IPS-18a (cell line): Measurements from ENCODE around the gene USP49.

ENCODE experiments used
- H3K27ac ChIP-seq: one replicate; pipeline ENCODE4 v1.5.1; 2013; ENCODE audit warnings: low read length
- H3K27me3 ChIP-seq: one replicate; pipeline ENCODE4 v1.6.1; 2013; ENCODE audit warnings: mild to moderate bottlenecking, low read length; ENCODE audit not compliant: control insufficient read depth, insufficient read depth
- H3K36me3 ChIP-seq: one replicate; pipeline ENCODE4 v1.6.1; 2013; ENCODE audit warnings: low read depth, low read length; ENCODE audit not compliant: control insufficient read depth
- H3K4me1 ChIP-seq: one replicate; pipeline ENCODE4 v1.6.1; 2013; ENCODE audit warnings: low read depth, low read length; ENCODE audit not compliant: control insufficient read depth
- H3K4me3 ChIP-seq: one replicate; pipeline ENCODE4 v1.5.1; 2013; ENCODE audit warnings: low read length
- H3K9ac ChIP-seq: one replicate; pipeline ENCODE4 v1.6.1; 2013; ENCODE audit warnings: mild to moderate bottlenecking, low read length, moderate library complexity
- H3K9me3 ChIP-seq: one replicate; pipeline ENCODE4 v1.6.1; 2013; ENCODE audit warnings: low read depth, low read length; ENCODE audit not compliant: control insufficient read depth

USP49 gene

GRCh38 chr6:41798901-41799558, 96.1 kb downstream of the USP49 start:
- Histone ChIP-seq H3K27me3 (no peaks in the 10 kb centered on the region), H3K27ac (no peak overlapping the region), H3K9ac (no peak overlapping the region), H3K36me3 (peaks cover 15% of the 10 kb centered on the region), H3K9me3 (no peaks in the 10 kb centered on the region), H3K4me3 (no peak overlapping the region), H3K4me1 (no peaks in the 10 kb centered on the region)

- Histone ChIP-seq H3K27ac (no peak overlapping the region), H3K4me3 (no peak overlapping the region), H3K9me3 (no peaks in the 10 kb centered on the region), H3K36me3 (peaks cover 23% of the 10 kb centered on the region), H3K4me1 (no peaks in the 10 kb centered on the region), H3K9ac (no peak overlapping the region), H3K27me3 (no peaks in the 10 kb centered on the region)
Measured at GRCh38 chr6:41796474-41796873, 98.7 kb downstream of the USP49 start.

GRCh38 chr6:41791984-41792383, 103.2 kb downstream of the USP49 start:
- H3K36me3 ChIP-seq = peaks cover 39% of the 10 kb centered on the region

GRCh38 chr6:41791305-41791704, 103.9 kb downstream of the USP49 start:
- Histone ChIP-seq H3K27ac (no peak overlapping the region), H3K4me3 (no peak overlapping the region), H3K36me3 (peaks cover 39% of the 10 kb centered on the region), H3K4me1 (no peaks in the 10 kb centered on the region), H3K9me3 (no peaks in the 10 kb centered on the region), H3K9ac (no peak overlapping the region), H3K27me3 (no peaks in the 10 kb centered on the region)

More at GRCh38 chr6:41791984-41792383, 103.2 kb downstream of the USP49 start:
- Histone ChIP-seq H3K9ac (no peak overlapping the region), H3K27ac (no peak overlapping the region), H3K9me3 (no peaks in the 10 kb centered on the region), H3K27me3 (no peaks in the 10 kb centered on the region), H3K4me3 (no peak overlapping the region), H3K4me1 (no peaks in the 10 kb centered on the region)

- H3K36me3 ChIP-seq = peaks cover 35% of the 10 kb centered on the region
- H3K4me1 ChIP-seq = peaks cover 4% of the 10 kb centered on the region
- H3K4me3 ChIP-seq = no peak overlapping the region
- H3K27me3 ChIP-seq = peaks cover 10% of the 10 kb centered on the region
- no peaks in the 10 kb centered on the region for H3K9me3 ChIP-seq
- H3K9ac ChIP-seq = no peak overlapping the region
- H3K27ac ChIP-seq = no peak overlapping the region
Measured at GRCh38 chr6:41790045-41790444, 105.1 kb downstream of the USP49 start.

GRCh38 chr6:41789390-41789724, 105.8 kb downstream of the USP49 start:
- H3K36me3 ChIP-seq = peaks cover 33% of the 10 kb centered on the region
- H3K9ac ChIP-seq = no peak overlapping the region
- H3K27ac ChIP-seq = no peak overlapping the region
- H3K9me3 ChIP-seq = no peaks in the 10 kb centered on the region
- no peak overlapping the region for H3K4me3 ChIP-seq
- H3K4me1 ChIP-seq = peaks cover 4% of the 10 kb centered on the region
- H3K27me3 ChIP-seq = peaks cover 17% of the 10 kb centered on the region

- Histone ChIP-seq H3K9ac (peak within 1 kb of the TSS; percentile 96), H3K9me3 (no peaks in the 10 kb centered on the region), H3K4me3 (peak within 1 kb of the TSS; percentile 99), H3K36me3 (peaks cover 33% of the 10 kb centered on the region), H3K27ac (peak within 1 kb of the TSS; percentile 97), H3K4me1 (peaks cover 4% of the 10 kb centered on the region), H3K27me3 (peaks cover 33% of the 10 kb centered on the region)
Measured at GRCh38 chr6:41787219-41787917, 107.8 kb downstream of the USP49 start, which contains the start of gene TOMM6. Gene TOMM6, plus strand, starts transcription at chr6:41787694. Its CDS starts 4 bp downstream, at chr6:41787698.

- peaks cover 27% of the 10 kb centered on the region for H3K36me3 ChIP-seq
- H3K27me3 ChIP-seq = peaks cover 38% of the 10 kb centered on the region
- H3K9ac ChIP-seq = peak overlapping the region; percentile 96
- no peak overlapping the region for H3K27ac ChIP-seq
- no peaks in the 10 kb centered on the region for H3K9me3 ChIP-seq
- peak overlapping the region; percentile 99 for H3K4me3 ChIP-seq
- H3K4me1 ChIP-seq = peaks cover 4% of the 10 kb centered on the region
Measured at GRCh38 chr6:41786451-41787218, 108.5 kb downstream of the USP49 start.

- no peaks in the 10 kb centered on the region for H3K9me3 ChIP-seq
- H3K4me3 ChIP-seq = peak overlapping the region; percentile 99
- H3K27me3 ChIP-seq = peaks cover 46% of the 10 kb centered on the region
- no peak overlapping the region for H3K9ac ChIP-seq
- H3K4me1 ChIP-seq = peaks cover 4% of the 10 kb centered on the region
- H3K27ac ChIP-seq = no peak overlapping the region
- H3K36me3 ChIP-seq = peaks cover 20% of the 10 kb centered on the region
Measured at GRCh38 chr6:41785689-41786450, 109.3 kb downstream of the USP49 start.

GRCh38 chr6:41785254-41785653, 109.9 kb downstream of the USP49 start:
- Histone ChIP-seq H3K4me1 (peaks cover 4% of the 10 kb centered on the region), H3K36me3 (peaks cover 14% of the 10 kb centered on the region), H3K4me3 (no peak overlapping the region), H3K27me3 (peaks cover 47% of the 10 kb centered on the region), H3K9me3 (no peaks in the 10 kb centered on the region), H3K27ac (no peak overlapping the region), H3K9ac (no peak overlapping the region)

- peaks cover 8% of the 10 kb centered on the region for H3K36me3 ChIP-seq
Measured at GRCh38 chr6:41784581-41785171, 110.5 kb downstream of the USP49 start.

More at GRCh38 chr6:41784581-41785171, 110.5 kb downstream of the USP49 start:
- Histone ChIP-seq H3K9ac (no peak overlapping the region), H3K27me3 (peaks cover 47% of the 10 kb centered on the region), H3K27ac (no peak overlapping the region), H3K4me1 (peaks cover 4% of the 10 kb centered on the region), H3K4me3 (no peak overlapping the region), H3K9me3 (no peaks in the 10 kb centered on the region)
